Fibroblast of lung (primary cell): ENCODE measurements around the gene BEND7. TPM values are rescaled to one million over a fixed set of nuclear protein-coding genes. Genes with fewer than 3 reads are reported as not detected.

Experiments
- DNase-seq, 2 donors: peaks; one replicate each; pipeline versions ENCODE4 v3.0.0 to v3.0.0-alpha.2; 2010; ENCODE audit warnings: low read depth in 2 of 2
- H2AFZ ChIP-seq: 2 replicates; pipeline ENCODE4 v1.5.1; 2012; ENCODE audit warnings: low read length, control low read depth, inconsistent platforms
- H3K27ac ChIP-seq: 2 replicates; pipeline ENCODE4 v1.5.1; 2011; ENCODE audit warnings: low read length, control low read depth; ENCODE audit not compliant: insufficient read depth
- H3K27me3 ChIP-seq: 2 replicates; pipeline ENCODE4 v1.5.1; 2011; ENCODE audit warnings: mild to moderate bottlenecking, low read length; ENCODE audit not compliant: control insufficient read depth, insufficient read depth
- H3K36me3 ChIP-seq: 2 replicates; pipeline ENCODE4 v1.5.1; 2011; ENCODE audit warnings: low read length; ENCODE audit not compliant: control insufficient read depth, insufficient read depth
- H3K4me1 ChIP-seq: 2 replicates; pipeline ENCODE4 v1.5.1; 2011; ENCODE audit warnings: low read length; ENCODE audit not compliant: control insufficient read depth, insufficient read depth; ENCODE audit errors: extremely low read depth
- H3K4me2 ChIP-seq: 2 replicates; pipeline ENCODE4 v1.5.1; 2011; ENCODE audit warnings: low read length, control low read depth; ENCODE audit not compliant: insufficient read depth; ENCODE audit errors: extremely low read depth
- H3K4me3 ChIP-seq, 4 experiments: fragments of 200-600 bp in 1 of 4; sonication (generic) in 1 of 4; replicated peaks in 1 of 4; 2 replicates each; pipeline ENCODE4 v1.5.1; 2011 to 2016; ENCODE audit warnings: low read length in 4 of 4, low read depth in 3 of 4, mild to moderate bottlenecking in 3 of 4, control low read depth in 2 of 4, inconsistent platforms in 1 of 4, mixed read lengths in 1 of 4; ENCODE audit not compliant: insufficient read depth in 1 of 4; ENCODE audit errors: control extremely low read depth in 1 of 4
- H3K79me2 ChIP-seq: 2 replicates; pipeline ENCODE4 v1.5.1; 2012; ENCODE audit warnings: mild to moderate bottlenecking, low read length, inconsistent platforms; ENCODE audit not compliant: control insufficient read depth, insufficient read depth
- H3K9ac ChIP-seq: 2 replicates; pipeline ENCODE4 v1.5.1; 2011; ENCODE audit warnings: mild to moderate bottlenecking, low read length, control low read depth; ENCODE audit not compliant: insufficient read depth
- H3K9me3 ChIP-seq: 2 replicates; pipeline ENCODE4 v1.5.1; 2012; ENCODE audit warnings: low read depth, low read length; ENCODE audit not compliant: control insufficient read depth, insufficient read depth
- H4K20me1 ChIP-seq: 2 replicates; pipeline ENCODE4 v1.5.1; 2011; ENCODE audit warnings: low read length; ENCODE audit not compliant: control insufficient read depth, insufficient read depth; ENCODE audit errors: extremely low read depth
- CTCF ChIP-seq, 2 donors: IDR thresholded peaks in 1 of 2; conservative IDR thresholded peaks in 1 of 2; 1 replicate in 1 of 2; 2 replicates in 1 of 2; pipeline ENCODE4 v1.5.1; 2011 to 2012; ENCODE audit warnings: low read length in 2 of 2, control low read depth in 1 of 2, inconsistent platforms in 1 of 2, low read depth in 1 of 2, mild to moderate bottlenecking in 1 of 2
- EZH2 ChIP-seq: IDR thresholded peaks from 2 replicates; pipeline ENCODE4 v1.5.1; 2012; ENCODE audit warnings: low read length, control low read depth, mild to moderate bottlenecking; ENCODE audit errors: missing control alignments
- polyA plus RNA-seq, 2 donors: library from polyadenylated mRNA; depleted of rRNA in 1 of 2; stranded (reverse) in 1 of 2; unstranded in 1 of 2; fragments of >200 nt; gene quantifications; 2 replicates each; pipeline ENCODE4 v1.2.1, GENCODE V29; 2011 to 2012; ENCODE audit warnings: missing spikeins in 1 of 2
- total RNA-seq: library from RNA; depleted of rRNA; stranded (reverse); fragments of >200 nt; gene quantifications from 2 replicates; pipeline ENCODE4 v1.2.1, GENCODE V29; 2014

BEND7 gene
- total and polyA plus RNA-seq, 2 donors (not counting 1 experiment from before 2014, with no cell fraction given) = 6.2 to 10.6 TPM

- H2AFZ ChIP-seq = no peak overlapping the region
- no peaks in the 10 kb centered on the region for H3K9me3 ChIP-seq
- no peak overlapping the region for H3K4me3 ChIP-seq
- no peak overlapping the region for H3K4me2 ChIP-seq
- peak; percentile 12 to 29 for DNase-seq
- no peaks in the 10 kb centered on the region for H3K36me3 ChIP-seq
- H3K9ac ChIP-seq = no peak overlapping the region
- H3K27me3 ChIP-seq = peaks cover 7% of the 10 kb centered on the region
- no peaks in the 10 kb centered on the region for H3K4me1 ChIP-seq
- no peak for TF ChIP-seq EZH2
- peak; percentile 25 to 34 for TF ChIP-seq CTCF (conservative IDR thresholded peaks at IDR 0.05 in 1 of 2, IDR thresholded peaks at IDR 0.05 in 1 of 2; ENCODE audit: low read depth in 1 of 2, low read length in 2 of 2)
- no peaks in the 10 kb centered on the region for H3K79me2 ChIP-seq
- H4K20me1 ChIP-seq = no peaks in the 10 kb centered on the region
- no peak overlapping the region for H3K27ac ChIP-seq
These were observed 114.0 kb downstream of the BEND7 start for GRCh38 chr10:13414855-13415254.

GRCh38 chr10:13414137-13414536 is 114.7 kb downstream of the BEND7 start:
- no peak for TF ChIP-seq CTCF (conservative IDR thresholded peaks at IDR 0.05 in 1 of 2, IDR thresholded peaks at IDR 0.05 in 1 of 2; ENCODE audit: low read depth in 1 of 2, low read length in 2 of 2)
- H3K4me2 ChIP-seq = no peak overlapping the region
- H3K4me1 ChIP-seq = no peaks in the 10 kb centered on the region
- peaks cover 7% of the 10 kb centered on the region for H3K27me3 ChIP-seq
- no peak overlapping the region for H3K9ac ChIP-seq
- DNase-seq = no peak
- no peak overlapping the region for H3K4me3 ChIP-seq
- no peaks in the 10 kb centered on the region for H3K36me3 ChIP-seq
- no peaks in the 10 kb centered on the region for H3K9me3 ChIP-seq
- H3K27ac ChIP-seq = no peak overlapping the region
- no peak overlapping the region for H2AFZ ChIP-seq
- no peaks in the 10 kb centered on the region for H3K79me2 ChIP-seq
- no peaks in the 10 kb centered on the region for H4K20me1 ChIP-seq

- Histone ChIP-seq H3K27ac (no peak overlapping the region), H3K9me3 (no peaks in the 10 kb centered on the region), H3K4me3 (no peak overlapping the region), H3K9ac (no peak overlapping the region), H3K27me3 (peaks cover 7% of the 10 kb centered on the region), H3K79me2 (no peaks in the 10 kb centered on the region), H4K20me1 (no peaks in the 10 kb centered on the region), H3K36me3 (no peaks in the 10 kb centered on the region), H2AFZ (no peak overlapping the region), H3K4me1 (no peaks in the 10 kb centered on the region), H3K4me2 (no peak overlapping the region)
- no peak for DNase-seq
- TF ChIP-seq EZH2 (no peak), CTCF (conservative IDR thresholded peaks at IDR 0.05 in 1 of 2, IDR thresholded peaks at IDR 0.05 in 1 of 2; ENCODE audit: low read depth in 1 of 2, low read length in 2 of 2) (no peak)
These were observed 115.9 kb downstream of the BEND7 start for GRCh38 chr10:13412894-13413293.
